Neuronal stem cell (in vitro differentiated cells): ENCODE results near the gene CYP19A1.

Source experiments
- DNase-seq: peaks from one replicate; pipeline ENCODE4 v3.0.0-alpha.2; 2013; ENCODE audit warnings: low spot score
- H2AFZ ChIP-seq: one replicate; pipeline ENCODE4 v1.6.1; 2013; ENCODE audit warnings: mild to moderate bottlenecking, low read length, inconsistent platforms
- H2AK5ac ChIP-seq: 2 replicates; pipeline ENCODE4 v1.6.1; 2013; ENCODE audit warnings: low read depth, mild to moderate bottlenecking, inconsistent platforms, low read length, moderate library complexity, mixed read lengths
- H2BK120ac ChIP-seq: 2 replicates; pipeline ENCODE4 v1.6.1; 2013; ENCODE audit warnings: low read depth, mild to moderate bottlenecking, inconsistent platforms, low read length, moderate library complexity, mixed read lengths
- H2BK12ac ChIP-seq: one replicate; pipeline ENCODE4 v1.6.1; 2013; ENCODE audit warnings: low read length, inconsistent platforms
- H2BK15ac ChIP-seq: 2 replicates; pipeline ENCODE4 v1.6.1; 2013; ENCODE audit warnings: mild to moderate bottlenecking, low read length, inconsistent platforms, mixed read lengths
- H2BK5ac ChIP-seq: one replicate; pipeline ENCODE4 v1.6.1; 2013; ENCODE audit warnings: inconsistent platforms, mild to moderate bottlenecking, low read length, moderate library complexity
- H3K14ac ChIP-seq: one replicate; pipeline ENCODE4 v1.6.1; 2013; ENCODE audit warnings: low read length, inconsistent platforms
- H3K18ac ChIP-seq: 2 replicates; pipeline ENCODE4 v1.6.1; 2013; ENCODE audit warnings: low read length, inconsistent platforms
- H3K23ac ChIP-seq: 2 replicates; pipeline ENCODE4 v1.6.1; 2013; ENCODE audit warnings: low read depth, mild to moderate bottlenecking, mixed read lengths, low read length, inconsistent platforms; ENCODE audit not compliant: poor library complexity
- H3K27ac ChIP-seq: replicated peaks from 3 replicates; pipeline ENCODE4 v1.5.1; 2013; ENCODE audit warnings: low read length, inconsistent platforms
- H3K27me3 ChIP-seq, 3 experiments: 2 replicates each; pipeline ENCODE4 v1.6.1; 2013; ENCODE audit warnings: low read length in 3 of 3, mild to moderate bottlenecking in 2 of 3, inconsistent platforms in 1 of 3, low read depth in 1 of 3, mixed read lengths in 1 of 3, moderate library complexity in 1 of 3; ENCODE audit not compliant: control insufficient read depth in 3 of 3, insufficient read depth in 3 of 3
- H3K36me3 ChIP-seq, 2 donors: replicated peaks in 1 of 2; 2 replicates each; pipeline ENCODE4 v1.6.1; 2013; ENCODE audit warnings: low read length in 2 of 2; ENCODE audit not compliant: control insufficient read depth in 2 of 2, insufficient read depth in 2 of 2
- H3K4ac ChIP-seq: 2 replicates; pipeline ENCODE4 v1.6.1; 2013; ENCODE audit warnings: inconsistent platforms, mild to moderate bottlenecking, low read length, moderate library complexity
- H3K4me1 ChIP-seq, 2 donors: 1 replicate in 1 of 2; 2 replicates in 1 of 2; pipeline ENCODE4 v1.6.1; 2013; ENCODE audit warnings: low read length in 2 of 2, low read depth in 1 of 2; ENCODE audit not compliant: control insufficient read depth in 2 of 2, insufficient read depth in 1 of 2
- H3K4me2 ChIP-seq: one replicate; pipeline ENCODE4 v1.6.1; 2013; ENCODE audit warnings: mild to moderate bottlenecking, low read length, inconsistent platforms; ENCODE audit not compliant: insufficient read depth, poor library complexity, severe bottlenecking
- H3K4me3 ChIP-seq, 2 donors: 2 replicates each; pipeline ENCODE4 v1.5.1; 2013; ENCODE audit warnings: low read length in 2 of 2, mild to moderate bottlenecking in 2 of 2, inconsistent platforms in 1 of 2, moderate library complexity in 1 of 2
- H3K79me1 ChIP-seq: one replicate; pipeline ENCODE4 v1.6.1; 2013; ENCODE audit warnings: low read depth, mild to moderate bottlenecking, inconsistent platforms, low read length, moderate library complexity
- H3K9ac ChIP-seq: one replicate; pipeline ENCODE4 v1.6.1; 2013; ENCODE audit warnings: mild to moderate bottlenecking, low read depth, low read length, inconsistent platforms; ENCODE audit not compliant: poor library complexity
- H3K9me3 ChIP-seq, 2 donors: replicated peaks in 1 of 2; 2 replicates each; pipeline versions ENCODE3 to v1.6.1; 2013; ENCODE audit warnings: low read length in 2 of 2, mild to moderate bottlenecking in 2 of 2, inconsistent platforms in 1 of 2, low read depth in 1 of 2, mixed read lengths in 1 of 2, moderate library complexity in 1 of 2; ENCODE audit not compliant: control insufficient read depth in 2 of 2, insufficient read depth in 1 of 2
- H4K8ac ChIP-seq: one replicate; pipeline ENCODE4 v1.6.1; 2013; ENCODE audit warnings: low read depth, mild to moderate bottlenecking, inconsistent platforms, low read length, moderate library complexity
- H4K91ac ChIP-seq: one replicate; pipeline ENCODE4 v1.6.1; 2013; ENCODE audit warnings: low read length, low read depth, mild to moderate bottlenecking, inconsistent platforms; ENCODE audit not compliant: poor library complexity
- WGBS, 2 donors: extraction: QIAGEN DNeasy Blood & Tissue Kit; methylation state at CpG; one replicate each; pipeline ENCODE4 v1.1.7; 2013; ENCODE audit warnings: missing lambda C conversion rate in 2 of 2, mixed read lengths in 1 of 2; ENCODE audit not compliant: insufficient read length in 2 of 2, insufficient replicate concordance in 1 of 2; ENCODE audit errors: extremely low coverage in 2 of 2; 5-methylcytosine and 5-hydroxymethylcytosine counted together

The CYP19A1 gene

GRCh38 chr15:51341366-51342226 lies 3.2 kb upstream of the CYP19A1 start, which contains the start of gene GLDN:
Gene GLDN, plus strand, starts transcription at chr15:51341655. Its CDS starts 30 bp downstream, at chr15:51341685.
- Histone ChIP-seq H4K91ac (no peak within 1 kb of the TSS), H2BK120ac (no peak within 1 kb of the TSS), H3K4me3 (peak within 1 kb of the TSS in 1 of 2 donors; percentile 79), H3K27ac (no peak within 1 kb of the TSS), H3K23ac (peak within 1 kb of the TSS; percentile 94), H2BK5ac (no peak within 1 kb of the TSS), H4K8ac (no peak within 1 kb of the TSS), H3K4ac (no peak within 1 kb of the TSS), H3K79me1 (no peaks in the 10 kb centered on the region), H3K4me2 (peak within 1 kb of the TSS; percentile 87), H2AK5ac (peak within 1 kb of the TSS; percentile 18), H3K4me1 (peaks cover 0 to 6% of the 10 kb centered on the region in 2 donors), H2BK15ac (peak within 1 kb of the TSS; percentile 46), H3K9me3 (no peaks in the 10 kb centered on the region), H3K9ac (peak within 1 kb of the TSS; percentile 85), H3K18ac (peak within 1 kb of the TSS; percentile 88), H3K14ac (peak within 1 kb of the TSS; percentile 51), H3K27me3 (peaks cover 4 to 45% (median 32%) of the 10 kb centered on the region in 3 experiments), H3K36me3 (no peaks in the 10 kb centered on the region), H2AFZ (no peak within 1 kb of the TSS), H2BK12ac (peak within 1 kb of the TSS; percentile 26)
- WGBS, 2 donors: no CpG with 5 or more reads among the region's 76 CpGs
- peak; percentile 20 for DNase-seq

GRCh38 chr15:51335538-51336410 lies 2.6 kb downstream of the CYP19A1 start:
- H3K18ac ChIP-seq: no peak overlapping the region
- no peak for DNase-seq
- no peak overlapping the region for H2BK15ac ChIP-seq
- no peak overlapping the region for H2BK12ac ChIP-seq
- H3K4me2 ChIP-seq: no peak overlapping the region
- H3K79me1 ChIP-seq: no peaks in the 10 kb centered on the region
- no peaks in the 10 kb centered on the region for H3K36me3 ChIP-seq
- H2BK120ac ChIP-seq: no peak overlapping the region
- no peak overlapping the region for H3K23ac ChIP-seq
- no peaks in the 10 kb centered on the region for H3K4me1 ChIP-seq
- no peak overlapping the region for H3K4me3 ChIP-seq
- H3K14ac ChIP-seq: no peak overlapping the region
- no peak overlapping the region for H4K91ac ChIP-seq
- no peak overlapping the region for H4K8ac ChIP-seq
- H2AK5ac ChIP-seq: no peak overlapping the region
- no peak overlapping the region for H2BK5ac ChIP-seq
- 100% methylated on average over 2 of the region's 9 CpGs; no CpG with 5 or more reads in 1 of the 2 donors for WGBS, 2 donors
- no peak overlapping the region for H3K4ac ChIP-seq
- no peak overlapping the region for H3K9ac ChIP-seq
- no peak overlapping the region for H2AFZ ChIP-seq
- no peak overlapping the region for H3K27ac ChIP-seq
- H3K9me3 ChIP-seq: no peaks in the 10 kb centered on the region
- H3K27me3 ChIP-seq: peaks cover 0 to 11% (median 6%) of the 10 kb centered on the region in 3 experiments

GRCh38 chr15:51335087-51335486 lies 3.3 kb downstream of the CYP19A1 start:
- Histone ChIP-seq H3K14ac (no peak overlapping the region), H2BK12ac (no peak overlapping the region), H3K9ac (no peak overlapping the region), H3K9me3 (no peaks in the 10 kb centered on the region), H2AFZ (no peak overlapping the region), H3K23ac (no peak overlapping the region), H3K18ac (no peak overlapping the region), H2AK5ac (no peak overlapping the region), H3K79me1 (no peaks in the 10 kb centered on the region), H3K27ac (no peak overlapping the region), H3K36me3 (no peaks in the 10 kb centered on the region), H3K4ac (no peak overlapping the region), H2BK5ac (no peak overlapping the region), H2BK15ac (no peak overlapping the region), H3K4me2 (no peak overlapping the region), H4K8ac (no peak overlapping the region), H3K4me3 (no peak overlapping the region), H3K4me1 (no peaks in the 10 kb centered on the region), H4K91ac (no peak overlapping the region), H3K27me3 (peaks cover 0 to 4% (median 0%) of the 10 kb centered on the region in 3 experiments), H2BK120ac (no peak overlapping the region)
- DNase-seq: no peak
- WGBS, 2 donors: no CpG with 5 or more reads among the region's 5 CpGs
